PC-9 (cell line): Measurements from ENCODE around the gene PPP2R5A. TPM values are rescaled to one million over a fixed set of nuclear protein-coding genes. Genes with fewer than 3 reads are reported as not detected.

ENCODE experiments used
- BruUV-seq: library from RNA; stranded (reverse); fragments of 400-500 nt; replicated peaks from 2 replicates; lab custom pipeline; 2021; lab: Mats Ljungman, UMichigan
- CTCF ChIA-PET: fragments of 300-600 bp; sonication (Branson Sonifier 250); formaldehyde crosslinking; loops from one replicate; lab custom pipeline; 2022; ENCODE audit warnings: antibody characterized with exemption; lab: Charles Lee
- POLR2A ChIA-PET: fragments of 300-600 bp; sonication (Branson Sonifier 250); formaldehyde crosslinking; loops from one replicate; lab custom pipeline; 2022; ENCODE audit warnings: antibody characterized with exemption; ENCODE audit not compliant: unreplicated experiment; lab: Charles Lee
- DNase-seq, 2 experiments: peaks; one replicate each; pipeline versions ENCODE4 v3.0.0 to v3.0.0-alpha.2; 2015 to 2022; ENCODE audit warnings: mixed read lengths in 1 of 2
- H2AFZ ChIP-seq: fragments of 200-600 bp; sonication (generic); 2 replicates; pipeline ENCODE4 v1.8.1; 2017; ENCODE audit warnings: antibody characterized with exemption
- H3F3A ChIP-seq: fragments of 200-600 bp; sonication (generic); 2 replicates; pipeline ENCODE4 v1.8.1; 2017; ENCODE audit warnings: antibody characterized with exemption, mild to moderate bottlenecking, low read depth; ENCODE audit not compliant: insufficient read depth
- H3K27ac ChIP-seq: fragments of 200-600 bp; sonication (generic); 2 replicates; pipeline ENCODE4 v1.6.1; 2016; ENCODE audit warnings: mixed run types
- H3K27me3 ChIP-seq: fragments of 200-600 bp; sonication (generic); 2 replicates; pipeline ENCODE4 v1.6.1; 2016; ENCODE audit warnings: low read depth, mixed run types; ENCODE audit not compliant: insufficient read depth
- H3K36me3 ChIP-seq: fragments of 200-600 bp; sonication (generic); 2 replicates; pipeline ENCODE4 v1.6.1; 2016; ENCODE audit warnings: low read depth, mixed run types
- H3K4me1 ChIP-seq: fragments of 200-600 bp; sonication (generic); replicated peaks from 2 replicates; pipeline ENCODE4 v1.6.1; 2016; ENCODE audit warnings: mixed run types; ENCODE audit not compliant: insufficient read depth
- H3K4me2 ChIP-seq: fragments of 200-600 bp; sonication (generic); 2 replicates; pipeline ENCODE4 v1.6.1; 2017; ENCODE audit warnings: mixed run types
- H3K4me3 ChIP-seq: fragments of 200-600 bp; sonication (generic); 2 replicates; pipeline ENCODE4 v1.6.1; 2016; ENCODE audit warnings: mixed run types
- H3K79me2 ChIP-seq: fragments of 200-600 bp; sonication (generic); 2 replicates; pipeline ENCODE4 v1.6.1; 2017; ENCODE audit warnings: low read depth, mixed run types
- H3K9me2 ChIP-seq: fragments of 200-600 bp; sonication (generic); 2 replicates; pipeline ENCODE4 v1.8.1; 2017; ENCODE audit warnings: mild to moderate bottlenecking; ENCODE audit not compliant: insufficient read depth
- H3K9me3 ChIP-seq: fragments of 200-600 bp; sonication (generic); 2 replicates; pipeline ENCODE4 v1.8.1; 2016; ENCODE audit warnings: low read depth; ENCODE audit not compliant: insufficient read depth
- H4K20me1 ChIP-seq: fragments of 200-600 bp; sonication (generic); 2 replicates; pipeline ENCODE4 v1.8.1; 2017; ENCODE audit not compliant: insufficient read depth
- EZH2 ChIP-seq: fragments of 200-600 bp; sonication (generic); IDR thresholded peaks from 2 replicates; pipeline ENCODE4 v1.8.0; 2017; ENCODE audit warnings: antibody characterized with exemption, low read depth
- intact Hi-C: fragments of 100-400 bp; cut with micrococcal nuclease; formaldehyde crosslinking; loops from one replicate; pipeline ENCODE4 v1.10.0; 2022; ENCODE audit not compliant: unreplicated experiment
- total RNA-seq: library from RNA; stranded (reverse); gene quantifications from 2 replicates; pipeline ENCODE4 v1.2.3, GENCODE V29; 2021
- TF ChIP-seq, protein P1 (sequence below): fragments of 200-600 bp; sonication (generic); conservative IDR thresholded peaks from 2 replicates; pipeline ENCODE4 v1.6.1; 2017; ENCODE audit warnings: mixed run types, antibody characterized with exemption, mild to moderate bottlenecking, moderate library complexity

PPP2R5A gene
- total RNA-seq, 1 experiment from 2014 or later: 26.7 TPM

DNA sequence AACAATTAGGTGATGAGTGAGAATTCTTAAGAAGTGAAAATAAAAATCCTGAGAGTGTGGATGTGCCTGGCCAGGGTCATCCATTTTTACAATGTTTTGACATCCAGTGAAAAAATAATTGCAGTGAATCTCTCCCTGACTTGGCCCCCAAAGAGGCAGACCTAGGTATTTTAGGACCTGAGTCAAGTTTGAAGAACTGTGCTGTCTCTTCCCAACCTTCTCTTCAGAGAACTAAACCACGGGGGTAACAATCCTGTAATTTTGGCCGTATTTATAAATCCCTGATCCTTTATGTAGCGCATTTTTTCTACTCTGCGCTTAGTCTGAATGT is 43.3 kb upstream of the PPP2R5A start:
- no peak for DNase-seq
- no peaks in the 10 kb centered on the region for H3K79me2 ChIP-seq
- intact Hi-C loops: no loop called here
- CTCF ChIA-PET: no interaction called here
- H3K36me3 ChIP-seq: no peaks in the 10 kb centered on the region
- H3K27me3 ChIP-seq: no peaks in the 10 kb centered on the region
- H3K4me3 ChIP-seq: no peak overlapping the region
- no TSS peak for BruUV-seq
- no peaks in the 10 kb centered on the region for H3F3A ChIP-seq
- no peaks in the 10 kb centered on the region for H4K20me1 ChIP-seq
- no peak overlapping the region for H2AFZ ChIP-seq
- H3K4me1 ChIP-seq: peaks cover 15% of the 10 kb centered on the region
- POLR2A ChIA-PET: no interaction called here
- no peak overlapping the region for H3K4me2 ChIP-seq
- TF ChIP-seq, protein P1, sequence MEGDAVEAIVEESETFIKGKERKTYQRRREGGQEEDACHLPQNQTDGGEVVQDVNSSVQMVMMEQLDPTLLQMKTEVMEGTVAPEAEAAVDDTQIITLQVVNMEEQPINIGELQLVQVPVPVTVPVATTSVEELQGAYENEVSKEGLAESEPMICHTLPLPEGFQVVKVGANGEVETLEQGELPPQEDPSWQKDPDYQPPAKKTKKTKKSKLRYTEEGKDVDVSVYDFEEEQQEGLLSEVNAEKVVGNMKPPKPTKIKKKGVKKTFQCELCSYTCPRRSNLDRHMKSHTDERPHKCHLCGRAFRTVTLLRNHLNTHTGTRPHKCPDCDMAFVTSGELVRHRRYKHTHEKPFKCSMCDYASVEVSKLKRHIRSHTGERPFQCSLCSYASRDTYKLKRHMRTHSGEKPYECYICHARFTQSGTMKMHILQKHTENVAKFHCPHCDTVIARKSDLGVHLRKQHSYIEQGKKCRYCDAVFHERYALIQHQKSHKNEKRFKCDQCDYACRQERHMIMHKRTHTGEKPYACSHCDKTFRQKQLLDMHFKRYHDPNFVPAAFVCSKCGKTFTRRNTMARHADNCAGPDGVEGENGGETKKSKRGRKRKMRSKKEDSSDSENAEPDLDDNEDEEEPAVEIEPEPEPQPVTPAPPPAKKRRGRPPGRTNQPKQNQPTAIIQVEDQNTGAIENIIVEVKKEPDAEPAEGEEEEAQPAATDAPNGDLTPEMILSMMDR: no peak
- no peak for TF ChIP-seq EZH2
- no peaks in the 10 kb centered on the region; the same call in 1 of the 2 replicates for H3K9me2 ChIP-seq
- H3K27ac ChIP-seq: no peak overlapping the region
- no peaks in the 10 kb centered on the region for H3K9me3 ChIP-seq

DNA sequence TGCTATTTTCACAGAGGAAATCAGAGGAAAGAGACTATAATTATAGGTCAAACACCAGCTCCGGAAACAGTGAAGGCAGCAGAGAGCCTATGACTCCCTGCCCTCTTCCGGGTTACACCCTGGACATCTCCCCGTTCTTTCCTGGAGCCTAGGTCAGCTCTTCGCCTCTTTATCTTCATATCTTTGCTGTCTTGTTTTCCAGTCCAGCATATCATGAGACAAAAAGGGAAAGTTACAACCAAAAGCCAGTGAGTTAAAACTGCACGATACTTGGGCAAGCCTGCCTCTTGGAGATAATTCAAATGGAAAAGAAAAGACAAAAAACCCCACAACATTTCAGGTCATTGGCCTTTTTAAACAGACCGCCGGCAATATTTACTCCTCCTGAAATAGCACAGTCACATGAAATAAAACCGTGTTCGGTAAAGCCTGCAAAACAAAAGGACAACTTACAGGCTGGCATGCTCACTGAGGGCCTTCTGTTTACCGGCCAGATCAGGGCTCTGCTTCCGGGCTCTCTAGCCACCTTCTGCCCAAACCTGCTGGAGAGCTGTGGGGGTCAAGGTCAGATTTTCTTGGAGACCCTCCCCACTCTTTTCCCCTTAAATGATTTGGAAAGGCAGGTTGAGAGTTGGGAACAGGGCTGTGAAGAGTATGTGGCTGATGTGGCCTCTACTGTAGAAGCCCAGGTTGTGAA is 42.8 kb upstream of the PPP2R5A start:
- H3K4me2 ChIP-seq: no peak overlapping the region

DNA sequence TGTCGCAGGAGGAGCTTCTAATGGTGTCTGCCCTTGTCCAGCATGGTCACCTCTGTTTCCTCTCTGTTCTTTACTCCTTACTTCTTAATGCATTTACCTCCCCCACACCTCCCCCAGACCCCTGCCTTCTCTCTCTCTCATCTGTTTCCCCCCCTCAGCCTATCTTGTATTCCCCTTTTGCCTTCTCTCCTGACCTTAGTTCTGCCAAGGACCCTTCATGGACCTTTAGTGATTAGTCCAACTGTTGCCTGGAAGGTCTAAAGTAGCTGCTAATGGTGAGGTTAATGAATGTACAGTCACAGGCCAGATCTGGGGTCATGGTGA is 42.3 kb upstream of the PPP2R5A start:
- CTCF ChIA-PET: interaction anchor here (0.7 kb wide), 1 partner anchor 172 kb away, joined by 7 read pairs; no protein-coding TSS in a partner anchor
- H3K9me2 ChIP-seq: no peaks in the 10 kb centered on the region
- H3K79me2 ChIP-seq: no peaks in the 10 kb centered on the region
- H3K27ac ChIP-seq: no peak overlapping the region
- H3K9me3 ChIP-seq: no peaks in the 10 kb centered on the region
- no TSS peak for BruUV-seq
- no peak for TF ChIP-seq EZH2
- TF ChIP-seq, protein P1: no peak
- H3F3A ChIP-seq: no peaks in the 10 kb centered on the region
- DNase-seq: no peak
- H3K4me1 ChIP-seq: peaks cover 8% of the 10 kb centered on the region; the same call in 1 of the 2 replicates
- POLR2A ChIA-PET: no interaction called here
- no peaks in the 10 kb centered on the region for H4K20me1 ChIP-seq
- no peaks in the 10 kb centered on the region for H3K27me3 ChIP-seq
- H3K36me3 ChIP-seq: no peaks in the 10 kb centered on the region
- intact Hi-C loops: no loop called here
- no peak overlapping the region for H3K4me2 ChIP-seq
- H2AFZ ChIP-seq: no peak overlapping the region
- no peak overlapping the region for H3K4me3 ChIP-seq

More for the DNA sequence above, 42.8 kb upstream of the PPP2R5A start:
- H3K36me3 ChIP-seq: no peaks in the 10 kb centered on the region
- H3K79me2 ChIP-seq: no peaks in the 10 kb centered on the region
- POLR2A ChIA-PET: no interaction called here
- H3K4me1 ChIP-seq: peaks cover 13% of the 10 kb centered on the region
- intact Hi-C loops: no loop called here
- H3F3A ChIP-seq: no peaks in the 10 kb centered on the region
- no peaks in the 10 kb centered on the region; the same call in 1 of the 2 replicates for H3K9me2 ChIP-seq
- no peak for DNase-seq
- no peak overlapping the region for H3K27ac ChIP-seq
- no TSS peak for BruUV-seq
- CTCF ChIA-PET: no interaction called here
- no peaks in the 10 kb centered on the region for H3K27me3 ChIP-seq
- H2AFZ ChIP-seq: no peak overlapping the region
- H4K20me1 ChIP-seq: no peaks in the 10 kb centered on the region
- no peak overlapping the region for H3K4me3 ChIP-seq
- TF ChIP-seq, protein P1: no peak
- TF ChIP-seq EZH2: no peak
- H3K9me3 ChIP-seq: no peaks in the 10 kb centered on the region
